Forelimb muscle (tissue), 1 donor: ENCODE measurements around the gene TERB1. TPM values are rescaled to one million over a fixed set of nuclear protein-coding genes. Genes with fewer than 3 reads are reported as not detected.

Experiments
- DNase-seq: peaks from one replicate; pipeline ENCODE4 v3.0.0-alpha.2; 2013; ENCODE audit warnings: low read depth
- polyA plus RNA-seq: library from polyadenylated mRNA; unstranded; fragments of 120-200 nt; gene quantifications from one replicate; pipeline ENCODE4 v1.2.1, GENCODE V29; 2013; ENCODE audit not compliant: insufficient read length

Gene TERB1, protein sequence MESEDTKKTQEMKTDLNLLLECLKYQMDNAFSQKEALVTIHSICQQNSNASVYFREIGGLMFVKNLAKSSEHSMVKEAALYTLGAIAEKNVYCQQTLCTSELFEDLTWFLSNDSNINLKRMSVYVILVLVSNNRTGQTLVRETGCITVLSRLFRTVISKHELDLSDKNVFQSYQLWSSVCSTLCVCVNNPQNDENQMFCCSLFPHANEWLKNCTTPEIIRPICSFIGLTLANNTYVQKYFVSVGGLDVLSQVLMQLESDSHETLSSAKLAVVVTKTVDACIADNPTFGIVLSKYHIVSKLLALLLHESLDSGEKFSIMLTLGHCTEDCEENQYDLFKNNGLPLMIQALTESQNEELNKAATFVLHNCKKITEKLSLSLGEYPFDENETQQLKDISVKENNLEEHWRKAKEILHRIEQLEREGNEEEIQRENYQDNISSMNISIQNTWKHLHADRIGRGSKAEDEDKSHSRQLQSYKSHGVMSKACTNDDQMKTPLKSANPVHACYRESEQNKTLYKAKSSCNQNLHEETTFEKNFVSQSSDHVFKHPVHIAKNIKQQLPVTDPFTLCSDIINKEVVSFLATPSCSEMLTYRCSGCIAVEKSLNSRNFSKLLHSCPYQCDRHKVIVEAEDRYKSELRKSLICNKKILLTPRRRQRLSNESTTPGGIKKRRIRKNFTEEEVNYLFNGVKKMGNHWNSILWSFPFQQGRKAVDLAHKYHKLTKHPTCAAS
- not detected for polyA plus RNA-seq

DNA sequence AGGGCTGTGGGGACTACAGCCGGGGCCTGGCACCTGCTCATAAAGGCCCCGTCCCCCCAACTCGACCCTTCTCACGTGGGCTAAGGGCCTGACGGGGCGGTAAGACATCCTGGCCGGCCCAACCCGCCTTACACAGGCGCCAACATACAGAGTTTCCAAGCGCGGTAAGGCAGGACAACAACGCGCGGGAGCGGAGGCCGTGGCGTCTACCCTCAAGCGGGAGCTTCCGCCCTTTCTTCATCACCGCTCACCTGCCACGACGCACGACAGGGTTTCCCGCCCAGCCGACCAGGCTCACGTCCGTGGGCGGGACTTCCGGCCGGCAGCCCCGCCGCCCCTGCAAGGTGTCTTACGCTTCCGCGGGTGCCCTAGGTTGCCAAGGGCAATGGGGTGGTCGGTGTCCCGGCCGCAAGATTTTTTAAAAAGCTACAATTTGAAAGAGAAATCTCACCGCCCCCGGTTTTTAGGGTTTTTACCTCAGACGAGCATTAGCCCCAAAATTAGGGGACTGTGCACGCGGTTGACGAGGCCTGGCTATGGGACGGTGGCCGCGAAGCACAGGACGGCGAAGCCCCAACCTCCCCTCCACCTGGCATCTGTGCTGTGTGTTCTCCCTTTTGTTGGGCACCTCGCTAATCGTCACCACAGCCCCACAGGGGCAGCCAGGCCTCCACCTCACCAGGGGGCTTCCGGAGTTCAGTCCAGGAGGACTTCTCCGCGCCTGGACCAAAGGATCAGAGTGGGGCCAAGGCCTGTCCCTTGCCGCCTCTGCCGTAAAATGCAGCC is at the start of gene TERB1:
TSS of gene TERB1 (minus strand) at position 265 of the 786 bp plus-strand sequence. CDS start 4,786 bp downstream, outside the sequence.
- DNase-seq = no peak

DNA sequence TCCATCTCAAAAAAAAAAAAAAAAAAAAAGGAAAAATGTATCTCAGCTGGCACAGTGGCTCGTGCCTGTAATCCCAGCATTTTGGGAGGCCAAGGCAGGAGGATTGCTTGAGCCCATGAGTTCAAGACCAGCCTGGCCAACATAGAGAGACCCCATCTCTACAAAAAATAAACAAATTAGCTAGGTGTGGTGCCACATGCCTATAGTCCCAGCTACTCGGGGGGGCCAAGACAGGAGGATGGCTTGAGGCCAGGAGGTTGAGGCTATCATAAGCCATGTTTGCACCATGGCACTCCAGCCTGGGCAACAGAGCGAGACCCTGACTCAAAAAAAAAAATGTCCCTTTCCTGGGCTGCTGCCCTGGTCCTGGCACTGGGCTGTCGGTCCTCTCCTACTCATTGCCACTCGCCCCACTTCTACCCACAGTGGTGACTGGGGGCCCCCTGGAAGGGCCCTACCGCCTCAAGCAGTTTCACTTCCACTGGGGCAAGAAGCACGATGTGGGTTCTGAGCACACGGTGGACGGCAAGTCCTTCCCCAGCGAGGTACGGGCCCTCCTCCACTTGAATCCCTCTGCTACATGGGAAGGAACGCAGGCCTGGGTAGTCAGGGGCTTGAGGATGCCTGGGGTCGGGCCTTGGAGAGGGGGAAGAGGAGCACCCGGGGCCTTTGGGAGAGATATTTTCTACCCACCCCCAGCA is 48.9 kb upstream of the TERB1 start:
- no peak for DNase-seq

DNA sequence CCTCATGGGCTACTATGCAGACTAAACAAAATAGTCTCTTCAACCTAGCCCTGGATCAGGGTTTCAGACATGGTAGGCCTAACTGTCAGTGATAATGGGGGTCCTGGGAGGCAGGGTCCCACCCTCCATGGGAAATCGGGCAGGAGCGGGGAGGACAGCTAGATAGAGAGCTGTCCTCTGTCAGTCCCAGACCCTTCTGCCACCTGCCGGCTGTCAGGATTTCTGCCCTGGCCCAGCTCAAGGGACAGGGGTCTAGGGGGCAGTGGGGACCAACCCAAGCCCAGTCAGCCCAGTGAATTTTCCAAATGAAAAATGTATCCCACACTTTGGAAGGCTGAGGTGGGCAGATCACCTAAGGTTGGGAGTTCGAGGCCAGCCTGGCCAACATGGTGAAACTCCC is 48.2 kb upstream of the TERB1 start:
- no peak for DNase-seq

DNA sequence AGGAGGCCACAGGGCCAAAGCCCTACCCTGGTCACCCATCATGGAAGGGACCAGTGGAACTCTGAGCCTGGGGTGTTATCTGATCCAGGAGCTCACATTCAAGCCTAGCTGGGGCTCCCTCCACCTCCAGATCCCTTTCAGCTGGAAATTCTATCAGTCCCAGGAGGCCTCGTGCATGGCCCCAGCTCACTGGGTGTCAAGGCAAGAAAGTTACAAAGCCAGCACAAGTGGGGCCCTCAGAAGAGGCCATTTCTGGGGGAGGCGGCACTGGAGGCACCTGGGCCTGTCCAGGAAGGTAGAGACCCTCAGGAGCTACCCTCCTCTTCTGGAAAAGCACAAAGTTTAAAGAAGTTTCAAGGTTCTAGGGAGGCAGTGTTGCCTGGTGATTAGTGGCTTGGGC is 47.6 kb upstream of the TERB1 start:
- DNase-seq = no peak

DNA sequence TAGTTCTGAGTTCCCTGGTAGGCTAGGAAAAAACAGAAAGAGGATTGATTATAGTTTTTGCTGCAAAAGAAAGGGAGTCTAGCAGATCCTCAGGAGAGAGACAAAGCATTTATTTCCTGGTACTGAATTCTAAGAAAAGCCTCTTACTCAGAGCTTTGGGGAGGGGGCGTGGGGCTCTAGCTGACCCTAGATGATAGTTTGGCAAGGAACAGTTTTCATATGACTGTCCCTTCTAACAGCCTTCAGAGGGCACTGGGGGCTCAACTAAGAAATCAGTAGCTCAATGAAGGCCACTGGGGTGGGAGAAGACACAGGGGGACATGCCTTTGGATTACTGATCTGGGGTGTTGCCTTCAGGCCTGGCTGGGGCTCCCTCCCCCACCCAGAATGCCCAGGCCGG is 46.8 kb upstream of the TERB1 start:
- no peak for DNase-seq

DNA sequence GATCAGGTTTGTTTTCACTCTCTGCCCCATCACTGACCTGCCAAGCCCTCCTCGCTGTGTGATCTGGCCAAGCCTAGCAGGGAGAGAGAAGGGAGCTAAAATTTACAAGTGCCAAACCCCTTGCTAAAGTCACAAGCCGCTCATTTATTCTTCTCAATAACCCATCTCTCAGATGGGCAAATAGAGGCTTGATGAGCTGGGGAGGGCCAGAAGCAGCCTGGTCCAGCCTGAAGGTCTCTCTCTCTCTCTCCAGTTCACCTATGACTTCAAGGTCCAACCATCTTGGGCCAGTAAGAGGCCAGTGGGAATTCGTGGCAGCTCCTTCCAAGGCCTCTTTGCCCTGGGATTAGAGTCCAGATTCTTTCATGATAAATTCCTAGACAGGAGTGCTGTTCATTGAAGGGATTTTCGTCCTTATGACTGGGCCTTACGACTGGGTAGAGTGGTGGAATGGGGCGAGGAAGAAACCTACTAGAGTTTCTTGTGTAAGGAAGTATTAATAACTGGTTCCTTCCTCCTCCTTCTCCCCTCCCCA is 46.2 kb upstream of the TERB1 start:
- DNase-seq = no peak

DNA sequence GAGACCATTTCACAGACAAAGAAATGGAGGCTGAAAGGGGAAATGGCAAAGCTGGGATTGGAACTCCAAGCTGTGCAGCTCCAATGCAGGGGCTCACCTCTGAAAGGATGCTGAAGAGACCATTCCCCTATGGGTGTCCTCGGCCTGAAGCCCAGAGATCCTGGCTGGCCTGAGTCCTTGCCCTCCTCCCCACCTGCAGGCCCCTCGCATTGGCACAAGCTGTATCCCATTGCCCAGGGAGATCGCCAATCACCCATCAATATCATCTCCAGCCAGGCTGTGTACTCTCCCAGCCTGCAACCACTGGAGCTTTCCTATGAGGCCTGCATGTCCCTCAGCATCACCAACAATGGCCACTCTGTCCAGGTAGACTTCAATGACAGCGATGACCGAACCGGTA is 45.4 kb upstream of the TERB1 start:
- DNase-seq = no peak

DNA sequence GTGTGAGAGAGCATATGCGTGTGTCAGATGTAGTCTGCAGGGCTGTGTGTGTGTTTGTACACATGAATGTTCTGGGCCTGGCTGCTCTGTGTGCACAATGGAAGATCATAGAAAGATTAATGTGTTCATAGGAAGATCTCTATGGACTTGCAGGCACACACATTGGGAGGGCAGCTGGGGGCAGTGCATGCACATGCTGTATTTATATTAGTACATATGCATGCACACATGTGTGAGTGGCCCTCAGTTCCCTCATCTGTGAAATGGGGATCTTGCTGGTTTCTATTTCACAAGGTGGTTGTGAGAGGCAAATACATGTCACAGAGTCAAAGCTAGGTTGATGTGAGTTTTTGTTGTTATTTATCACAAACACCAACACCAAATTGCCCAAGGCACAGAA is 44.9 kb upstream of the TERB1 start:
- DNase-seq = no peak

DNA sequence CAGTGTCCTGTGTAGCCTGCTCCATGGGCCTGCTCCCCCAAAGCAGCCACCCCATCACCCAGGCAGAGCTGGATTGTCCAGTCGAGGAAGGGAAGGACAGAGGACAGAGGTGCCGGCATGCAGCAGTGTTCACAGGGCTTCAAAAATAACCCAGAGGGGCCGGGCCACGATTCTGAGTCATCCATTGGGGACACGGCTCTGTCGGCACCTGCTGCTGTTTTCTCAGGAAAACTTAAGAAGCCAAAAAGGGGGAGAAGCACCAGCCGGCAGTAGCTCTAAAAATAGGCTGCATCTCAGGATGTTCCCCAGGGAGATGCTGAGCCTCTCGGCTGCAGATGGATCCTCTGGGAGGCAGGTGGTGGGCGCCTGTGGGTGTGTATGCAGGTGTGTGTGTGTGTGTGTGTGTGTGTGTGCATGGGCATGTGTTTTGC is 44.4 kb upstream of the TERB1 start:
- DNase-seq = no peak

DNA sequence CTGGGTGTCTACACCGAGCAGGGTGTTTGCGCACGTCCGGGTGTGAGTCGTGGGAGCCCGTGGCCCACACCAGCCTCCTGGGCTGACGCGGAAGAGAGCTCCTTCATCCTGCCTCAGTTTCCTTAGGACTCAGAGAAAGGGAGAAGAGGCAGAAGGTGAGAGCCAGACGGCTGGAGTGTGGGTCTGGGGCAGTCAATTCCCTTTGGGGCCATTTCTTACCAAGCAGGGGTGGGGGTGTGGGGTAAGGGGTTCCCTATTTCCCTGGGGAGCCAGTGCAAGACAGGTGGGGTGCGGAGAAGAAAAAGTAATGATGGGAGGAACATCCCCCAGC is 43.7 kb upstream of the TERB1 start:
- DNase-seq = no peak

DNA sequence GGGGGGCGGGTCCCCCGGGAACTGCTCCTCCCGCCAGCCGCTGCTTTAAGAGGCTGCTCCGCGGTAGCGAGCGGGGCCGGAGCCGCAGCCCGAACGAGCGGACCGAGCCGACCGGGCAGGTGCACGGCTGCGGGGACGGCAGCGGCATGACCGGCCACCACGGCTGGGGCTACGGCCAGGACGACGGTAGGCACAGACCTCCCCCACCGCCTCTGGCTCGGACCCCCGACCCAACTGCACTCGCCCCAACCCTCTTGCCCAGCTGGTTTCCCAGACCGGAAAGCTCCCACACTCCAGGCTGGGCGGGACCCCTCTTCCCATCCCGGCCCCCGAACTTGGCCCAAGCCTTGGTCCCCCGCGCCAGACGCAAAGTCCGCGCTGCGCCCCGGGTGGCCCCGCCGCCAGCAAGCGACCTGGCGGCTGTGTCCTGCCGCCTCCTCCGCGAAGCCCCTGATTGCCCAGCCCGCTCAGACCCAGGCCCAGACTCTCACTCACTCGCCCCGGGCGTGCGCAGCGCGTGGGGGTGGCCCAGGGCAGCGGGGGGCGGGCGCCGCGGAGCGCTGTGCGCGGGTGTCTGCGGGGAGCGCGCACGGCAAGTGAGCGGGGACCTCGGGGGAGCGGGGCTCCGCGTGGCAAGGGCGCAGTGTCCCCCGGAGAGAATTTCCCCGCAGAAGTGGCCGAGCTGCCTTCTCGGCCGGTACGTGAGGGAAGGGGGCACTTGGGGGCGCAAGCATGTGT is 43.1 kb upstream of the TERB1 start, which contains the start of gene CA7:
TSS of gene CA7 (plus strand) at position 73 of the 738 bp plus-strand sequence. CDS start at position 147, 74 bp downstream.
- no peak for DNase-seq

DNA sequence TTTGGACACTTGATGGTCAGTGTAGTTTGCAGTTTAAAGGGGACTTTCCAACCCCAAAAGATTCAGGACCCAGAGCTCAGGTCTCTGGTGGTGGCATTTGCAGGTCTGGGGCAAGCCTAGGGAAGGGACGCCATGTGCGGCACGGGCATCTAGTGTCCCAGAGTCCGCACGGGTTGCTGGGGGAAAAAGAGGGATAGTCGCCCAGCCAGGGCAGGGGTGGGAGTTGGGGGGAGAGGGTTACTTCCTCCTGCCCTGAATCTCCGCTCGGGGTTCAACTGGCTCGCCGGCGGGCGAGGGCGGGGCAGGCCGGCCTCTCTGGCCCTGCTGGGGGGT is 42.6 kb upstream of the TERB1 start:
- no peak for DNase-seq

DNA sequence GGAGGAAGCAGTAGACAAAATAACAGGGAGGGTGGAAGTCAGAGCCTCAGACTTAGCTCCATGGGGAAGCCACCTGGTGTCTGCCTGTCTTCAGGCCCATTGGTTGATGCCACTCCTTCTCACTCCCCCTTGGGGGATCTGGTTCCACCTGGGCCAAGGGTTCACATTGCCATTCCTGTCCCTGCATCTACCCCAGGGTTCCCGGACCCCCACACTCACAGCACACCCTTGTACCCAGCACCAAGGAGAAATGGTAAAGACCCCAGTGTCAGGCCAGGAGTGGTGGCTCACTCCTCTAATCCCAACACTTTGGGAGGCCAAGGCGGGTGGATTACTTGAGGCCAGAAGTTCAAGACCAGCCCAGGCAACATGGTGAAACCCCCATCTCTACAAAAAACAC is 41.8 kb upstream of the TERB1 start:
- DNase-seq = no peak

DNA sequence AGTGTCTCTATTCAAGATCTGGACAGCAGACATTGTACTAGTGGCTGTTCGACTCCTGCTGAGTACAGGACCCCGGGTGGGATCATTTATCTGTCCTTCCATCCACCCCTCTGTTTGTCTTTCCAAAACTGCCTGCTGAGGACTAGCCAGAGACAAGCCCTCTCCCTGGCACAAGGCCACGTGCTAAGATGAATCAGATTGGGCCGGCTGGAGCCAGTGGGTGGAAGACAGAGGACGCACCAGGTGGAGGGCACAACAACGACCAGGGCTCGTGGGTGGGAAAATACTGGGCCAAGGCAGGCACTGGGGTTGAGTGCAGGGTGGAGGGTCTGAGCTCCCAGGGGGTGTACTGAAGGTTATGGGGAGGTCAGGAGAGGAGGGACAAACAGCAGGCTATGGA is 41.4 kb upstream of the TERB1 start:
- DNase-seq = no peak

DNA sequence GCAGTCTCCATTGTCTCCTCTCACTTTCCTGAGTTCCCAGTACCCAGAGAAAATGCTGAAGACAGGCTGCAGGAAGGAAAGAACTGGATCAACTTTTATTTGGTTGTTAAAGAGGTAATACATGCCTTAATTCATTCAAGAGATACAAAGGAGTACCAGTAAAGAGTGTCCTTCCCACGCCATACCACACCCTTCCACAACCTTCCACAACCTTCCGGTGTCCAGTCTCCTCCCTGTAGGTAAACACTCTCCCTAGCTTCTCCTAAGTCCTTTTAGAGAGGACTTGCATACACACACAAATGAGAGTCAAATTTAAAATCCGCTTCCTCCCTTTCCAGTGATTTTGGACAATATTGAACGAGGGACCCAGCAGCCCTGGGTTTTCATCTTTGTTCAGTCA is 40.0 kb upstream of the TERB1 start:
- DNase-seq = no peak

DNA sequence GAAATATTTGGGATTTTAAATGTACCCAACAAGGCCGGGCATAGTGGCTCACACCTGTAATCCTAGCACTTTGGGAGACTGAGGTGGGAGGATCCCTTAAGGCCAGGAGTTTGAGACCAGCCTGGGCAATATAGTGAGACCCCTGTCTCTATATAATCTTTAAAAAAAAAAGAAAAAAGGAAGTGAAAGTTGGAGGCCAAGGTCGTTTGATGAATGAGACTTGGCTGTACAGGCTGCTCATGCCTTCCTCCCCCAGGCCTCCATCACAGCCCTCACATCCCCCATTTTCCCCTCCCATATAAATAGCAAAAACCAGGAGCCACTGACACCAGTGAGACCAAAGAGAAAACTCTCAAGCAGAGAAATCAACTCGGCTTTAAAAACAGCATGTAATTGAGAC is 39.5 kb upstream of the TERB1 start:
- no peak for DNase-seq

DNA sequence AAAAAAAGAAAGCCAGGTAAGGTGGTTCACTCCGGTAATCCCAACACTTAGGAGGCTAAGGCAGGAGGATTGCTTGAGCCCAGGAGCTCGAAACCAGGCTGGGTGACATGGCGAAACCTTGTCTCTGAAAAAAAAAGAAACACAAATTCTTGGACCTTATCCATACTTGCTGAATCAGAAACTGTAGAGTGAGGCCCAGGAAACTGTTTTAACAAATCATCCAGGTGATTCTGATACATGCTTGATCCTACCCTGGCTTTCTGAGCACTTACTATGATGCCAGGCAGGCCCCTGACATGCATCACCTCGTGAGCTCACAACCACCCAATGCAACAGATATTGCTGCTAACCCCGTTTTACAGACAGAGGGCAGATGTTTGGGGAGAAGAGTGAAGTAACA is 33.4 kb upstream of the TERB1 start:
- no peak for DNase-seq

DNA sequence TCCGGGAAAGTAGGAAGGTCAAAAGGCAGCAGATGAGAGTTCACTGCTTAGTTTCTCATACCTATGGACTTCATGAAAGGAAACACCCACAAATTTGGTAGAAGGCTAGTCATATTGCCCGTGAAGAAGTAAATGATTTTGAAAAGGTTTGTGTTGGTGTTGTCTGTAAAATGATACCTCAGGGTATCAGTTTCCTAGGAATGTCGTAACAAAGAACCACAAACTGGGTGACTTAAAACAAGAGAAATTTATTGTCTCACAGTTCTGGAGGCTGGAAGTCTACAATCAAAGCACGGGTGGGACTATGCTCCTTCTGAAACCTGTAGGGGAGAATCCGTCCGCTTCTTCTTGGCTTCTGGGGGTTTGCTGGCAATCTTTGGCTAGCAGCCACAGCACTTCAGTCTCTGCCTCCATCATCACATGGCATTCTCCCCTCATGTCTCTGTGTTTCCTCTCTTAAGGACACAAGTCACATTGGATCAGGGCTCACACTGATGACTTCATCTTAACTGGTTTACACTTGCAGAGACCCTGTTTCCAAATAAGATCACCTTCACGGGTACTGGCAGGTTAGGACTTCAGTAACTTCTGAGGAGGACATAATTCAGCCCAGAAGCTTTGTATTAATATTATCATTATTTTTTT is 31.4 kb upstream of the TERB1 start:
- no peak for DNase-seq

DNA sequence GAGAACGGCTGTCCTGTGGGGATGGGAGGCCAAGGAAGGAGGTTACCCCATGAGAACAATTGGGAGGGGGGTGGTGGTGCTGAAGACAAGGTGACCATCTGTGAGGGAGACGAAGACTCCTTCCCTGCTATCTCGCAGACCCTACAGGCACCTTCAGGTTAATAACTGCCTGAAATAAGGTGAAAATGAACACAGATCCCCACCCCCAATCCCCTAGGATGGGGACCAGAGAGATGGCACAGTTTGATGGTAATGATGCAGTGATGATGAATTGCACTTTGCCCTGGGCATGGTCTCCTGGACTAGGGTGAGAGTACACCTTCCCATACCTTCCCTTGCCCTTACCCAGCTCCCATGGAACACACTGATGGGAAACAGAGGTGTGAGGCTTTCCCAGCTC is 30.8 kb upstream of the TERB1 start:
- no peak for DNase-seq
